Right lung (tissue), 5 donors: ENCODE results near the gene S100A10. TPM values are rescaled to one million over a fixed set of nuclear protein-coding genes. Genes with fewer than 3 reads are reported as not detected.
A peak's percentile ranks its signal among the peaks of the same experiment; 100 is the strongest.

Source experiments
- DNase-seq, 2 donors: peaks; one replicate each; pipeline ENCODE4 v3.0.0-alpha.2; 2013
- polyA plus RNA-seq, 5 donors: library from polyadenylated mRNA; unstranded; fragments of 120-200 nt; gene quantifications; one replicate each; pipeline versions ENCODE4 v1.2.1 to v1.2.3, GENCODE V29; 2013; ENCODE audit warnings: inconsistent platforms in 1 of 5, low replicate concordance in 1 of 5; ENCODE audit not compliant: insufficient read length in 5 of 5, insufficient read depth in 1 of 5

Gene S100A10
- polyA plus RNA-seq, 5 donors = 395 to 598 (median 451) TPM

GRCh38 chr1:151936653-151937052 is 57.0 kb downstream of the S100A10 start:
- DNase-seq = no peak

DNA sequence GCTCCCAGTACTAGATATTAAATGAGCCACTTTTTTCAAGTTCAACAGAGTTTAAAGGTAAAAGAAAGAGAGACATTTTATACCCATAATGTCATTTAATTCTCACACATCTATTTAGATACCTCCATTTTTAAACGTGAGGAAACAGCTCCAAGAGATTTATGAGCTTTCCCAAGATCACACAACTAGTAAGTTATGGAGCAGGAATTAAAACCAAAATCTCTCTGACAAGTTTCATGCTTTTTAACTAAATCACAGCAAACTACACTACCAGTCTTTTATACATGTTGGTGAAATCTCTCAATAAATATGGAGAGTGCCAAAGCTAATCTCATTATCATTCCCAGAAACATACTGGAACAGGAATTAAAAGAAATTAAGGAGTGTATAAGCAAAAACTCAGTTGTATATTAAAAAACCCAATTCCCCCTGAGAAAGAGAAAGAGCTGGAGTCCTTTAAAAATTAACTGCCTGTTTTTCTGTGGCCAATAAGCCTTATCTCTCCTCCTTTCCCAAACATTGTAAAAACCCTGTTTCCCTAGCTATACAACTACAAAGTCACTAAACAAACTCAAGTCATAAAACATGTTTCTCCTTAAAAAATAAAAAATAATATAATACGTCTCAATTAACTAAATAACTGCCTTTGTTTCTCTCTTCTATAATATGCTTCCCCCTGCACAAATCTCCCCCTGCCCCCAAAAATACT is 57.6 kb downstream of the S100A10 start:
- no peak for DNase-seq

DNA sequence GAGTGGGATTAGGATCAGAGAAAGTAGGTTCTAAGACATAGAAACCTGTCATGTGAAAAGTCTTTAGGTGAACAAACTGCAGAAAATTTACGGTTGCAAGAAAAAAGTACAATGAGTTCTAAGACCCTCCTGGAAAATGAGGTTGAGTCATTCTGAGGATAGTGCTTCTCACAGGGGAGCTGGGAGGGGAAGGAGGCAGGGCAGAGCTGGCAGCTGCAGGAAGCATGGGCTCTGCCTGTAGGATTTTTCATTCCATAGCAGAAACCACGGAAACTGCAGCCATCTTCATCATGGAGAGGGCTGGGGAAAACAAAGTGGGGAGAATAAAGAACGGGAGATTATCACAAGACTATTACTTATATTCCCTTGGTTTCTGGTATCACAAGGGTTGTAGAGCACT is 58.5 kb downstream of the S100A10 start:
- no peak for DNase-seq

GRCh38 chr1:151934048-151934493 is 59.6 kb downstream of the S100A10 start:
- DNase-seq = peak; percentile 36 to 65

Other genes starting within 250 kb of the S100A10 start
- 100 to 1,000 TPM; 104 to 125 (median 113) TPM for gene MRPL9, start 230.4 kb downstream of the S100A10 start, polyA plus RNA-seq
- gene TDRKH, start 203.4 kb downstream of the S100A10 start, polyA plus RNA-seq = 10 to 100 TPM in 4 of 5 donors, 1 to 10 TPM in 1; 9.9 to 13.5 (median 11.2) TPM
- under 1 TPM in 4 of 5 donors, not detected in 1; 0.05 to 0.19 (median 0.11) TPM for gene LINGO4, start 188.4 kb downstream of the S100A10 start, polyA plus RNA-seq
- 10 to 100 TPM in 3 of 5 donors, 1 to 10 TPM in 2; 6.6 to 11.2 (median 10.7) TPM for gene RORC, start 162.1 kb downstream of the S100A10 start, polyA plus RNA-seq
- gene C2CD4D, start 154.0 kb downstream of the S100A10 start, polyA plus RNA-seq = under 1 TPM; 0.25 to 0.87 (median 0.35) TPM
- 1 to 10 TPM in 3 of 5 donors, under 1 TPM in 2; 0.67 to 1.4 (median 1.1) TPM for gene THEM5, start 140.1 kb downstream of the S100A10 start, polyA plus RNA-seq
- 10 to 100 TPM; 27.7 to 38.1 (median 33.1) TPM for gene THEM4, start 84.3 kb downstream of the S100A10 start, polyA plus RNA-seq
- 100 to 1,000 TPM; 215 to 317 (median 226) TPM for gene S100A11, start 43.1 kb upstream of the S100A10 start, polyA plus RNA-seq
- gene TCHHL1, start 95.2 kb upstream of the S100A10 start, polyA plus RNA-seq = not detected
- gene TCHH, start 121.6 kb upstream of the S100A10 start, polyA plus RNA-seq = under 1 TPM; 0.06 to 0.21 (median 0.06) TPM
- not detected for gene RPTN, start 165.4 kb upstream of the S100A10 start, polyA plus RNA-seq
- under 1 TPM; 0.04 to 0.39 (median 0.08) TPM for gene HRNR, start 230.3 kb upstream of the S100A10 start, polyA plus RNA-seq